GM23338 (cell line): ENCODE data around the gene RRP1. TPM values are rescaled to one million over a fixed set of nuclear protein-coding genes. Genes with fewer than 3 reads are reported as not detected.

Source experiments
- CREB1 ChIP-seq: fragments of 250-450 bp; sonication (Bioruptor Pico); IDR thresholded peaks from 2 replicates; pipeline ENCODE4 v1.5.0; 2020; ENCODE audit warnings: low read depth, mild to moderate bottlenecking, moderate library complexity
- polyA plus RNA-seq: library from polyadenylated mRNA; unstranded; fragments of >200 nt; fragmentation: Nextera tagmentation; extraction: Ambion mirVana; gene quantifications from 2 replicates; pipeline ENCODE4 v1.2.1, GENCODE V29; 2016
- total RNA-seq: library from RNA; depleted of rRNA; stranded (reverse); fragments of >200 nt; shearing (Covaris generic); gene quantifications from 2 replicates; pipeline ENCODE4 v1.2.3, GENCODE V29; 2014
- TF ChIP-seq, protein P1 (sequence below): fragments of 250-450 bp; sonication (Bioruptor Pico); IDR thresholded peaks from 2 replicates; pipeline ENCODE4 v1.5.0; 2020; ENCODE audit warnings: mild to moderate bottlenecking, moderate library complexity
- TF ChIP-seq, protein P2 (sequence below), 2 experiments: fragments of 200-600 bp in 1 of 2; sonication (generic) in 1 of 2; conservative IDR thresholded peaks; 2 replicates each; pipeline versions ENCODE4 v1.5.1 to v1.6.1; 2016 to 2017; ENCODE audit warnings: antibody characterized with exemption in 2 of 2, low read depth in 2 of 2, mild to moderate bottlenecking in 2 of 2, moderate library complexity in 1 of 2
- TF ChIP-seq, protein P3 (sequence below): IDR thresholded peaks from one replicate; pipeline ENCODE4 v1.6.1; 2018; ENCODE audit warnings: antibody characterized with exemption; ENCODE audit not compliant: unreplicated experiment
- TF ChIP-seq, protein P4 (sequence below): IDR thresholded peaks from 2 replicates; pipeline ENCODE4 v1.6.1; 2016; ENCODE audit warnings: antibody characterized with exemption

Gene RRP1
- total and polyA plus RNA-seq, 2 experiments from 2014 or later: 36.5 to 63.5 TPM

DNA sequence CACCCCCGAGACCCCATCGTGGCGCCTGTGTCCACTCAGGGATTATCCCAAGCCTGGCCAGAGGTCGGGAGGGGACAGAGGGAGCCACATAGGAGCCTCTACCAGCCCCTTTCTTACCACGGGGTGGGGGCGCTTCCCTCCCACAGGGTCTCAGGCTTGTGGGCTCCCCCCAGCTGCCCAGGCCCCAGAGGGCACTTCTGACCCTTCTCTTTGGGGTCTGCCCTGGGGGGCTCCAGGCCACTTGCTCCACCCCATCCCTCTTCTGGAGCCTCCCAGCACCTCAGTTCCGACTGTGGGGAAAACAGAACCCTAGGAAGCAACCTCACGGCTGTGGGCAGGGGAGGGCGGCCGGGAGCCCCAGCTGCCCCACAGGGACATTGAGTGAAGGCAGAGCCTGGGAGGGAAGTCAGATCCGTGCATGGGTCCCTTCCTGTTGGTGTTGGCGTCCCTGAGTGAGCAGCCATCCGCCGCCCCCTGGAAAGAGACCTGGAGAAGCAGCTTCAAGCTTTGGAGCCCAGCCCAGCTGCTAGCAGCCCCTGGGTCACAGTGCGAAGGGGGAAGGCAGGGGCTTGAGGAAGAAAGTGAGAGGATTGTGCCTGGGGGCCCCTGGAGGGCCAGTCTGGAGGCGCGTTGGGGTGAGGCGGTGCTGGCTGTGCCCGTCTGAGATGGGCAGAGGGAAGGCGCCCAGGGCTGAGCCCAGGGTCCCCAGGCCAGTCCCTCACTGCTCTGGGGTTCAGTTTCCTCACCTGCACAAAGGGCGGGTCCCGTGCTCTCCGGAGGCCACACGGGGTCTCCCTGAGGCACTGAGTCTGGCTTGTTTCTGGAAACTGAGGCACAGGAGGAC lies 22.1 kb downstream of the RRP1 start (continued):
- TF ChIP-seq, protein P1, sequence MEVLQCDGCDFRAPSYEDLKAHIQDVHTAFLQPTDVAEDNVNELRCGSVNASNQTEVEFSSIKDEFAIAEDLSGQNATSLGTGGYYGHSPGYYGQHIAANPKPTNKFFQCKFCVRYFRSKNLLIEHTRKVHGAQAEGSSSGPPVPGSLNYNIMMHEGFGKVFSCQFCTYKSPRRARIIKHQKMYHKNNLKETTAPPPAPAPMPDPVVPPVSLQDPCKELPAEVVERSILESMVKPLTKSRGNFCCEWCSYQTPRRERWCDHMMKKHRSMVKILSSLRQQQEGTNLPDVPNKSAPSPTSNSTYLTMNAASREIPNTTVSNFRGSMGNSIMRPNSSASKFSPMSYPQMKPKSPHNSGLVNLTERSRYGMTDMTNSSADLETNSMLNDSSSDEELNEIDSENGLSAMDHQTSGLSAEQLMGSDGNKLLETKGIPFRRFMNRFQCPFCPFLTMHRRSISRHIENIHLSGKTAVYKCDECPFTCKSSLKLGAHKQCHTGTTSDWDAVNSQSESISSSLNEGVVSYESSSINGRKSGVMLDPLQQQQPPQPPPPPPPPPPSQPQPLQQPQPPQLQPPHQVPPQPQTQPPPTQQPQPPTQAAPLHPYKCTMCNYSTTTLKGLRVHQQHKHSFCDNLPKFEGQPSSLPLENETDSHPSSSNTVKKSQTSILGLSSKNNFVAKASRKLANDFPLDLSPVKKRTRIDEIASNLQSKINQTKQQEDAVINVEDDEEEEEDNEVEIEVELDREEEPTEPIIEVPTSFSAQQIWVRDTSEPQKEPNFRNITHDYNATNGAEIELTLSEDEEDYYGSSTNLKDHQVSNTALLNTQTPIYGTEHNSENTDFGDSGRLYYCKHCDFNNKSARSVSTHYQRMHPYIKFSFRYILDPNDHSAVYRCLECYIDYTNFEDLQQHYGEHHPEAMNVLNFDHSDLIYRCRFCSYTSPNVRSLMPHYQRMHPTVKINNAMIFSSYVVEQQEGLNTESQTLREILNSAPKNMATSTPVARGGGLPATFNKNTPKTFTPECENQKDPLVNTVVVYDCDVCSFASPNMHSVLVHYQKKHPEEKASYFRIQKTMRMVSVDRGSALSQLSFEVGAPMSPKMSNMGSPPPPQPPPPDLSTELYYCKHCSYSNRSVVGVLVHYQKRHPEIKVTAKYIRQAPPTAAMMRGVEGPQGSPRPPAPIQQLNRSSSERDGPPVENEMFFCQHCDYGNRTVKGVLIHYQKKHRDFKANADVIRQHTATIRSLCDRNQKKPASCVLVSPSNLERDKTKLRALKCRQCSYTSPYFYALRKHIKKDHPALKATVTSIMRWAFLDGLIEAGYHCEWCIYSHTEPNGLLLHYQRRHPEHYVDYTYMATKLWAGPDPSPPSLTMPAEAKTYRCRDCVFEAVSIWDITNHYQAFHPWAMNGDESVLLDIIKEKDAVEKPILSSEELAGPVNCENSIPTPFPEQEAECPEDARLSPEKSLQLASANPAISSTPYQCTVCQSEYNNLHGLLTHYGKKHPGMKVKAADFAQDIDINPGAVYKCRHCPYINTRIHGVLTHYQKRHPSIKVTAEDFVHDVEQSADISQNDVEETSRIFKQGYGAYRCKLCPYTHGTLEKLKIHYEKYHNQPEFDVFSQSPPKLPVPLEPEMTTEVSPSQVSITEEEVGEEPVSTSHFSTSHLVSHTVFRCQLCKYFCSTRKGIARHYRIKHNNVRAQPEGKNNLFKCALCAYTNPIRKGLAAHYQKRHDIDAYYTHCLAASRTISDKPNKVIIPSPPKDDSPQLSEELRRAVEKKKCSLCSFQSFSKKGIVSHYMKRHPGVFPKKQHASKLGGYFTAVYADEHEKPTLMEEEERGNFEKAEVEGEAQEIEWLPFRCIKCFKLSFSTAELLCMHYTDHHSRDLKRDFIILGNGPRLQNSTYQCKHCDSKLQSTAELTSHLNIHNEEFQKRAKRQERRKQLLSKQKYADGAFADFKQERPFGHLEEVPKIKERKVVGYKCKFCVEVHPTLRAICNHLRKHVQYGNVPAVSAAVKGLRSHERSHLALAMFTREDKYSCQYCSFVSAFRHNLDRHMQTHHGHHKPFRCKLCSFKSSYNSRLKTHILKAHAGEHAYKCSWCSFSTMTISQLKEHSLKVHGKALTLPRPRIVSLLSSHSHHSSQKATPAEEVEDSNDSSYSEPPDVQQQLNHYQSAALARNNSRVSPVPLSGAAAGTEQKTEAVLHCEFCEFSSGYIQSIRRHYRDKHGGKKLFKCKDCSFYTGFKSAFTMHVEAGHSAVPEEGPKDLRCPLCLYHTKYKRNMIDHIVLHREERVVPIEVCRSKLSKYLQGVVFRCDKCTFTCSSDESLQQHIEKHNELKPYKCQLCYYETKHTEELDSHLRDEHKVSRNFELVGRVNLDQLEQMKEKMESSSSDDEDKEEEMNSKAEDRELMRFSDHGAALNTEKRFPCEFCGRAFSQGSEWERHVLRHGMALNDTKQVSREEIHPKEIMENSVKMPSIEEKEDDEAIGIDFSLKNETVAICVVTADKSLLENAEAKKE (CRISPR knock-in tag): no peak
- TF ChIP-seq, protein P2, sequence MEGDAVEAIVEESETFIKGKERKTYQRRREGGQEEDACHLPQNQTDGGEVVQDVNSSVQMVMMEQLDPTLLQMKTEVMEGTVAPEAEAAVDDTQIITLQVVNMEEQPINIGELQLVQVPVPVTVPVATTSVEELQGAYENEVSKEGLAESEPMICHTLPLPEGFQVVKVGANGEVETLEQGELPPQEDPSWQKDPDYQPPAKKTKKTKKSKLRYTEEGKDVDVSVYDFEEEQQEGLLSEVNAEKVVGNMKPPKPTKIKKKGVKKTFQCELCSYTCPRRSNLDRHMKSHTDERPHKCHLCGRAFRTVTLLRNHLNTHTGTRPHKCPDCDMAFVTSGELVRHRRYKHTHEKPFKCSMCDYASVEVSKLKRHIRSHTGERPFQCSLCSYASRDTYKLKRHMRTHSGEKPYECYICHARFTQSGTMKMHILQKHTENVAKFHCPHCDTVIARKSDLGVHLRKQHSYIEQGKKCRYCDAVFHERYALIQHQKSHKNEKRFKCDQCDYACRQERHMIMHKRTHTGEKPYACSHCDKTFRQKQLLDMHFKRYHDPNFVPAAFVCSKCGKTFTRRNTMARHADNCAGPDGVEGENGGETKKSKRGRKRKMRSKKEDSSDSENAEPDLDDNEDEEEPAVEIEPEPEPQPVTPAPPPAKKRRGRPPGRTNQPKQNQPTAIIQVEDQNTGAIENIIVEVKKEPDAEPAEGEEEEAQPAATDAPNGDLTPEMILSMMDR (conservative IDR thresholded peaks at IDR 0.05; ENCODE audit: low read depth in 2 of 2): no peak
- TF ChIP-seq, protein P3, sequence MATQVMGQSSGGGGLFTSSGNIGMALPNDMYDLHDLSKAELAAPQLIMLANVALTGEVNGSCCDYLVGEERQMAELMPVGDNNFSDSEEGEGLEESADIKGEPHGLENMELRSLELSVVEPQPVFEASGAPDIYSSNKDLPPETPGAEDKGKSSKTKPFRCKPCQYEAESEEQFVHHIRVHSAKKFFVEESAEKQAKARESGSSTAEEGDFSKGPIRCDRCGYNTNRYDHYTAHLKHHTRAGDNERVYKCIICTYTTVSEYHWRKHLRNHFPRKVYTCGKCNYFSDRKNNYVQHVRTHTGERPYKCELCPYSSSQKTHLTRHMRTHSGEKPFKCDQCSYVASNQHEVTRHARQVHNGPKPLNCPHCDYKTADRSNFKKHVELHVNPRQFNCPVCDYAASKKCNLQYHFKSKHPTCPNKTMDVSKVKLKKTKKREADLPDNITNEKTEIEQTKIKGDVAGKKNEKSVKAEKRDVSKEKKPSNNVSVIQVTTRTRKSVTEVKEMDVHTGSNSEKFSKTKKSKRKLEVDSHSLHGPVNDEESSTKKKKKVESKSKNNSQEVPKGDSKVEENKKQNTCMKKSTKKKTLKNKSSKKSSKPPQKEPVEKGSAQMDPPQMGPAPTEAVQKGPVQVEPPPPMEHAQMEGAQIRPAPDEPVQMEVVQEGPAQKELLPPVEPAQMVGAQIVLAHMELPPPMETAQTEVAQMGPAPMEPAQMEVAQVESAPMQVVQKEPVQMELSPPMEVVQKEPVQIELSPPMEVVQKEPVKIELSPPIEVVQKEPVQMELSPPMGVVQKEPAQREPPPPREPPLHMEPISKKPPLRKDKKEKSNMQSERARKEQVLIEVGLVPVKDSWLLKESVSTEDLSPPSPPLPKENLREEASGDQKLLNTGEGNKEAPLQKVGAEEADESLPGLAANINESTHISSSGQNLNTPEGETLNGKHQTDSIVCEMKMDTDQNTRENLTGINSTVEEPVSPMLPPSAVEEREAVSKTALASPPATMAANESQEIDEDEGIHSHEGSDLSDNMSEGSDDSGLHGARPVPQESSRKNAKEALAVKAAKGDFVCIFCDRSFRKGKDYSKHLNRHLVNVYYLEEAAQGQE: no peak
- TF ChIP-seq, protein P4, sequence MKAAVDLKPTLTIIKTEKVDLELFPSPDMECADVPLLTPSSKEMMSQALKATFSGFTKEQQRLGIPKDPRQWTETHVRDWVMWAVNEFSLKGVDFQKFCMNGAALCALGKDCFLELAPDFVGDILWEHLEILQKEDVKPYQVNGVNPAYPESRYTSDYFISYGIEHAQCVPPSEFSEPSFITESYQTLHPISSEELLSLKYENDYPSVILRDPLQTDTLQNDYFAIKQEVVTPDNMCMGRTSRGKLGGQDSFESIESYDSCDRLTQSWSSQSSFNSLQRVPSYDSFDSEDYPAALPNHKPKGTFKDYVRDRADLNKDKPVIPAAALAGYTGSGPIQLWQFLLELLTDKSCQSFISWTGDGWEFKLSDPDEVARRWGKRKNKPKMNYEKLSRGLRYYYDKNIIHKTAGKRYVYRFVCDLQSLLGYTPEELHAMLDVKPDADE: no peak
- no peak for TF ChIP-seq CREB1
